Left ventricle myocardium inferior (tissue), 1 donor: ENCODE measurements around the gene RBM39. TPM values are rescaled to one million over a fixed set of nuclear protein-coding genes. Genes with fewer than 3 reads are reported as not detected.
"Not testable (repeated sequence)": the region's sequence is repeated elsewhere in the genome, so short reads cannot be mapped to it uniquely, and the experiment has no call there.

Experiments used
- DNase-seq: peaks from one replicate; pipeline ENCODE4 v3.0.0-alpha.2; 2020
- H3K27ac ChIP-seq: fragments of 200-600 bp; replicated peaks from 2 replicates; pipeline ENCODE4 v1.8.0; 2021
- H3K27me3 ChIP-seq: fragments of 200-600 bp; 2 replicates; pipeline ENCODE4 v1.8.0; 2021; ENCODE audit warnings: low read depth
- H3K36me3 ChIP-seq: fragments of 200-600 bp; 2 replicates; pipeline ENCODE4 v1.8.0; 2021
- H3K4me1 ChIP-seq: fragments of 200-600 bp; 2 replicates; pipeline ENCODE4 v1.8.0; 2021
- H3K4me3 ChIP-seq: fragments of 200-600 bp; 2 replicates; pipeline ENCODE4 v1.8.0; 2021; ENCODE audit warnings: mild to moderate bottlenecking, moderate library complexity
- H3K9me3 ChIP-seq: fragments of 200-600 bp; replicated peaks from 2 replicates; pipeline ENCODE4 v1.8.0; 2021
- CTCF ChIP-seq: fragments of 200-600 bp; IDR thresholded peaks from 2 replicates; pipeline ENCODE4 v1.8.0; 2021; ENCODE audit warnings: antibody characterized with exemption, mild to moderate bottlenecking, borderline replicate concordance
- intact Hi-C: fragments of 100-400 bp; cut with micrococcal nuclease; formaldehyde crosslinking; loops from one replicate; pipeline ENCODE4 v1.11.0; 2022
- total RNA-seq: library from RNA; stranded (reverse); fragmentation: NEBNext Ultra II Directional; extraction: Animal tissue kit (Norgen Biotek cat#: 25700); gene quantifications from one replicate; pipeline ENCODE4 v1.2.1, GENCODE V29; 2021
- donor health status: DM: no; HTN: yes; CAD: no; lungs with severe emphysema.

Gene RBM39
- total RNA-seq, 1 donor from 2014 or later, result 128 TPM

- Histone ChIP-seq H3K4me1 (peaks cover 62% of the 10 kb centered on the region), H3K36me3 (peaks cover 100% of the 10 kb centered on the region), H3K27me3 (no peaks in the 10 kb centered on the region), H3K27ac (no peak overlapping the region), H3K9me3 (no peaks in the 10 kb centered on the region), H3K4me3 (no peak overlapping the region)
- no peak for DNase-seq
- no peak for TF ChIP-seq CTCF
- intact Hi-C loops, result no loop called here
Measured at GRCh38 chr20:35724321-35725230, 17.5 kb downstream of the RBM39 start.

GRCh38 chr20:35723652-35724320 lies 18.3 kb downstream of the RBM39 start:
- H3K27ac ChIP-seq, H3K4me3 ChIP-seq, H3K9me3 ChIP-seq, H3K27me3 ChIP-seq, DNase-seq, intact Hi-C loops: not testable (repeated sequence)
- Histone ChIP-seq H3K36me3 (peaks cover 100% of the 10 kb centered on the region), H3K4me1 (peaks cover 62% of the 10 kb centered on the region)

GRCh38 chr20:35723275-35723639 lies 18.8 kb downstream of the RBM39 start:
- intact Hi-C loops, H3K27ac ChIP-seq: not testable (repeated sequence)
- peaks cover 59% of the 10 kb centered on the region for H3K4me1 ChIP-seq

GRCh38 chr20:35721621-35722020 lies 20.4 kb downstream of the RBM39 start:
- no peak overlapping the region for H3K4me3 ChIP-seq
- DNase-seq, result no peak
- H3K9me3 ChIP-seq, result no peaks in the 10 kb centered on the region
- H3K4me1 ChIP-seq, result peaks cover 67% of the 10 kb centered on the region
- H3K27me3 ChIP-seq, result no peaks in the 10 kb centered on the region
- TF ChIP-seq CTCF, result no peak
- H3K36me3 ChIP-seq, result peaks cover 100% of the 10 kb centered on the region
- intact Hi-C loops, result no loop called here
- H3K27ac ChIP-seq, result no peak overlapping the region

More at GRCh38 chr20:35723275-35723639, 18.8 kb downstream of the RBM39 start:
- DNase-seq, H3K9me3 ChIP-seq, H3K4me3 ChIP-seq, H3K27me3 ChIP-seq: not testable (repeated sequence)
- peaks cover 100% of the 10 kb centered on the region for H3K36me3 ChIP-seq

GRCh38 chr20:35721219-35721618 lies 20.8 kb downstream of the RBM39 start:
- intact Hi-C loops, result no loop called here
- H3K27ac ChIP-seq, result no peak overlapping the region
- no peak overlapping the region for H3K4me3 ChIP-seq
- no peak for DNase-seq
- TF ChIP-seq CTCF, result no peak
- H3K9me3 ChIP-seq, result no peaks in the 10 kb centered on the region
- peaks cover 100% of the 10 kb centered on the region for H3K36me3 ChIP-seq
- H3K4me1 ChIP-seq, result peaks cover 67% of the 10 kb centered on the region
- no peaks in the 10 kb centered on the region for H3K27me3 ChIP-seq

- Histone ChIP-seq H3K27me3 (no peaks in the 10 kb centered on the region), H3K4me1 (peaks cover 71% of the 10 kb centered on the region), H3K4me3 (no peak overlapping the region), H3K36me3 (peaks cover 100% of the 10 kb centered on the region), H3K9me3 (no peaks in the 10 kb centered on the region), H3K27ac (no peak overlapping the region)
- no peak for DNase-seq
- intact Hi-C loops, result no loop called here
- TF ChIP-seq CTCF, result no peak
Measured at GRCh38 chr20:35720165-35721123, 21.6 kb downstream of the RBM39 start.
